GM19328 (cell line): ENCODE measurements around the gene PLEKHN1.
"Not testable (repeated sequence)": the region's sequence is repeated elsewhere in the genome, so short reads cannot be mapped to it uniquely, and the experiment has no call there.

ENCODE experiments used
- ATAC-seq: cut with Tn5 transposase; IDR thresholded peaks from one replicate; pipeline ENCODE4 v1.9.1; 2021; ENCODE audit warnings: mild to moderate bottlenecking, moderate library complexity; ENCODE audit not compliant: unreplicated experiment

PLEKHN1 gene

GRCh38 chr1:973459-974292, 7.4 kb downstream of the PLEKHN1 start:
- no peak for ATAC-seq

- ATAC-seq: no peak
Observed at GRCh38 chr1:974293-974640, 8.0 kb downstream of the PLEKHN1 start.

GRCh38 chr1:974687-975328, 8.5 kb downstream of the PLEKHN1 start:
- ATAC-seq: no peak

GRCh38 chr1:975365-975764, 9.1 kb downstream of the PLEKHN1 start:
- ATAC-seq: no peak

GRCh38 chr1:975896-976683, 9.8 kb downstream of the PLEKHN1 start:
- no peak for ATAC-seq

GRCh38 chr1:976791-977190, 10.5 kb downstream of the PLEKHN1 start:
- ATAC-seq: not testable (repeated sequence)

- no peak for ATAC-seq
Observed at GRCh38 chr1:978069-978834, 12.0 kb downstream of the PLEKHN1 start.

GRCh38 chr1:978835-979743, 12.8 kb downstream of the PLEKHN1 start:
- no peak for ATAC-seq

GRCh38 chr1:979744-980072, 13.4 kb downstream of the PLEKHN1 start:
- ATAC-seq: no peak

- no peak for ATAC-seq
Observed at GRCh38 chr1:980137-980571, 13.9 kb downstream of the PLEKHN1 start.

GRCh38 chr1:980602-981395, 14.5 kb downstream of the PLEKHN1 start:
- no peak for ATAC-seq

- no peak for ATAC-seq
Observed at GRCh38 chr1:981491-981954, 15.2 kb downstream of the PLEKHN1 start.

- no peak for ATAC-seq
Observed at GRCh38 chr1:981955-982558, 15.8 kb downstream of the PLEKHN1 start, which contains the start of gene PERM1. Gene PERM1 (minus strand): TSS chr1:982093. CDS start chr1:981029, 1,064 bp downstream.

- no peak for ATAC-seq
Observed at GRCh38 chr1:982765-983436, 16.6 kb downstream of the PLEKHN1 start.

- no peak for ATAC-seq
Observed at GRCh38 chr1:983798-984475, 17.7 kb downstream of the PLEKHN1 start.

GRCh38 chr1:984476-984814, 18.2 kb downstream of the PLEKHN1 start:
- ATAC-seq: no peak

GRCh38 chr1:985126-985525, 18.8 kb downstream of the PLEKHN1 start:
- no peak for ATAC-seq

GRCh38 chr1:988061-988460, 21.8 kb downstream of the PLEKHN1 start:
- not testable (repeated sequence) for ATAC-seq
